ENCODE results near the gene GAS2. TPM values are rescaled to one million over a fixed set of nuclear protein-coding genes. Genes with fewer than 3 reads are reported as not detected.

GAS2 gene
- polyA plus RNA-seq, 3 donors: 0.52 to 4.7 (median 0.56) TPM

GRCh38 chr11:22669368-22669767 is 3.0 kb downstream of the GAS2 start:
- no peak overlapping the region for H3K27ac ChIP-seq (ENCODE audit: low read depth, low read length)
- 89 to 94% (median 93%) methylated on average over 2 of the region's 2 CpGs for WGBS, 3 donors

DNA sequence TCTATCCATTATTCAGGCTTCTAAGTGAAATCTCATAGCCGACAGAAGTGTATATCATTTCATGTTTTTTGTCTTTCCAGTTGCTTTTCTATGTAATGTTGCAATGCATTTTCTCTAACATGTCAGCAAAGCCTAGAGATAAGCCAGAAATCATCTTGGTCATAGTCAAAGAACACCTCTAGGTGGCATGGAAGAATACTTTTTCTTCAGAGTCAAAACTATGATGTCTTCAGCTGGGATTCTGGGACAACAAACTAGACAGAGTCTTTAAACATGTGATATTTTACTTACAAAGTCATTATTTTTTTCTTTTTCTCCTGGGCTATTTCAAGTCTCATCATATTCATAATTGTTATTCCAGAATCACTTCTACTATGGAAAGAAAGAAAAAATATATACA is 4.4 kb downstream of the GAS2 start:
- no peak overlapping the region for H3K27ac ChIP-seq (ENCODE audit: low read depth, low read length)
- WGBS, 3 donors: 49 to 85% (median 80%) methylated on average over 1 of the region's 1 CpG

- 30 to 70% (median 67%) methylated on average over 2 of the region's 2 CpGs for WGBS, 3 donors
- H3K27ac ChIP-seq (ENCODE audit: low read depth, low read length): no peak overlapping the region
Observed at GRCh38 chr11:22671751-22672150, 5.3 kb downstream of the GAS2 start.

DNA sequence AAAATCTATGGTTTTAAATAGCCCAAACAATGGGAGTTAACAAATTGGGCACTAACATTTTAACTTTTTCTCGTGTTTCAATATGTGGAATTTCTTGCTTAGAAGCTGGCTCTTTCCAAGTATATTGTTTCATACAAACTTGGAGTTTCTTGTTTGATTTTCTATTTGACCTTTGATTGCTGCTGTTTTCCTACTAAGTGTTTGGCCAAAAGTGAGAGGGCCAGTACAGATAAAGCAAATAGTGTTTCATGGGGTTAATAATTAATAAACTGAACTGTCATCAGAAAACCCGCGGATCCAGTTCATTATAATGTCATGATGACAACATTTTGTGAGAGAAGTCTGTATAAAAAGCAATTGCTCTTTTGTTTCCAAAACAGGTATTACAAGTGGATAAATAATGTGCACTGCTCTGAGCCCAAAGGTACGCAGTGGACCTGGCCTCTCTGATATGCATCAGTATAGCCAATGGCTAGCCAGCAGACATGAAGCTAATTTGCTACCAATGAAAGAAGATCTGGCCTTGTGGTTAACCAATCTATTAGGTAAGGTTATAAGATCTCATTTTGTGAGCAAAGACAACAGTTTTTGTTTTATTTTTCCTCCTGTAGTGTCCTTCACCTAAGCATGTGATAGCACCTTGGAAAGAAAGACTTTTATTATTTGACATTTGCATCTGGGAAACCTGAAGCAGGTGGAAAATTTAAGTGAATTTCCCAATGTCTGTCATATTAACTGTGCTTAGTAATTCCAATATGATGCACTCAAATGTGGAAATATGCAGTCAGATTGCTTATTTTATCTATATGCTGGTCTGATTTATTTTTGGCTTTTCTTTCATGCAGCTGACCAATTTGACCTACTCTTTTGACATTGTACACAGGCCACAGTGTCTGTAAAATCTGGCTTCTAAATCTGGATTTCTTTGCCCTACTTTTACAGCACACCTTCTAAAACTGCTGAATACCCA is 8.3 kb downstream of the GAS2 start:
- 23 to 93% (median 78%) methylated on average over 4 of the region's 4 CpGs for WGBS, 3 donors
- H3K27ac ChIP-seq (ENCODE audit: low read depth, low read length): no peak overlapping the region

DNA sequence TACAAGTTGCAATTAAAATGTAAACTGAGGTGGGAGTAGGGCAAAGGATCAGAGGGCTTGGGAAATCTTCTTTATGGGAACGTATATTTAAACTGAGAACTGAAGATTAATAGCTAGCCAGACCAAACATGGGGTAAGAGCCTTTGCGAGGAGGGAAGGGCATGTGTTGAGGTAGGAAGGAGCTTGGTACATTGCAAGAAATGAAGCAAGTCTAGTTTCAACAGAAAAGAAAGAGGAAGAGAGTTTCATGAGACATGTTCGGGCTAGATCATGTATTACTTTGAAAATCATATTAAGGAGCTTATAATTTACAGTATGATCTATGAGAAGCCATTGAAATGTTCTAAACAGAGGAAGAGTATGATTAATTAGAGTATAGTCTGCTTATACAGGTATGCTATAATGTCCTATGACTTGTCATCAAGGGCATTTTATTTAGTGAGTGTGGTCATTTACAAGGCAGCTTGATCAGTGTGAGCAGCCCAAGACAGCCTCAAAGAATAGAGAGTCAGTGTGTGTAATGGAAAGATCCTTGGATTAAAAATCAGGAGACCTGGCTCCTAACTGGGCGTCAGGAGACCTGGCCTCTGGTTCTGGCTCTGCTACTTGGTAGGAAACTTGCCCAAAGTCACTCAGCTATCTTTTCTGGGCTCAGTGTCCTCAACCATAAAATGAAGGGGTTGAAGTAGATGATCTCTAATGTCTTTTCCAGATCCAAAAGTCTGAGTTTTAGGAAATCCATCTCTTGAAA is 10.9 kb downstream of the GAS2 start:
- WGBS, 3 donors: 52 to 61% (median 57%) methylated on average over 4 of the region's 4 CpGs
- no peak overlapping the region for H3K27ac ChIP-seq (ENCODE audit: low read depth, low read length)

GRCh38 chr11:22680628-22681027 is 14.2 kb downstream of the GAS2 start:
- H3K27ac ChIP-seq (ENCODE audit: low read depth, low read length): no peak overlapping the region
- 30 to 65% (median 52%) methylated on average over 2 of the region's 2 CpGs for WGBS, 3 donors

GRCh38 chr11:22681281-22681812 is 14.9 kb downstream of the GAS2 start:
- no peak overlapping the region for H3K27ac ChIP-seq (ENCODE audit: low read depth, low read length)
- 60 to 94% (median 80%) methylated on average over 4 of the region's 4 CpGs for WGBS, 3 donors

DNA sequence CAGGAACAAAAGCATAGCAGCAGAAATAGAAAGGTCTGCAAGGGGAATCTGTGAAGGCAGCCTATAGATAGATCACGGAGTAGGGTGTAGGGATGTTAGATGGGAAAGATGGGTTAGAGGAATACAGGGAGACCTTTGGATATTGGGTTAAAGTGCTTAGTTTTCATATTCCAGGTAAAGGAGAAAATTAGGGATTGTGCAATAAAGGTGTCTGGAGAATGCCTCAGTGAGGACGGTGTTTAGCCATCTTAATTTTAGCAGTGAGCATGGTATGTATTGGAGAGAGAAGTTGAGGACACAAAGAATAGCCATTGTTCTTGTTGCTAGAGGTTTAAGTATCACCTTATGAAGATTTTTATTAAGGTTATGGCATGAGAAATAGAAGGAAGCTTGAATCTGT is 17.7 kb downstream of the GAS2 start:
- H3K27ac ChIP-seq (ENCODE audit: low read depth, low read length): no peak overlapping the region
- 94 to 98% (median 95%) methylated on average over 2 of the region's 2 CpGs for WGBS, 3 donors

GRCh38 chr11:22685111-22685510 is 18.7 kb downstream of the GAS2 start:
- 96 to 98% (median 97%) methylated on average over 4 of the region's 4 CpGs for WGBS, 3 donors

GRCh38 chr11:22688914-22689313 is 22.5 kb downstream of the GAS2 start:
- H3K27ac ChIP-seq (ENCODE audit: low read depth, low read length): no peak overlapping the region
- WGBS, 3 donors: 74 to 99% (median 92%) methylated on average over 3 of the region's 3 CpGs

More at GRCh38 chr11:22685111-22685510, 18.7 kb downstream of the GAS2 start:
- no peak overlapping the region for H3K27ac ChIP-seq (ENCODE audit: low read depth, low read length)

- no peak overlapping the region for H3K27ac ChIP-seq (ENCODE audit: low read depth, low read length)
- WGBS, 3 donors: 57 to 71% (median 62%) methylated on average over 1 of the region's 1 CpG
Observed at GRCh38 chr11:22690257-22690656, 23.8 kb downstream of the GAS2 start.

- 71 to 77% (median 75%) methylated on average over 4 of the region's 4 CpGs for WGBS, 3 donors
- no peak overlapping the region for H3K27ac ChIP-seq (ENCODE audit: low read depth, low read length)
Observed at GRCh38 chr11:22690871-22691270, 24.5 kb downstream of the GAS2 start.

DNA sequence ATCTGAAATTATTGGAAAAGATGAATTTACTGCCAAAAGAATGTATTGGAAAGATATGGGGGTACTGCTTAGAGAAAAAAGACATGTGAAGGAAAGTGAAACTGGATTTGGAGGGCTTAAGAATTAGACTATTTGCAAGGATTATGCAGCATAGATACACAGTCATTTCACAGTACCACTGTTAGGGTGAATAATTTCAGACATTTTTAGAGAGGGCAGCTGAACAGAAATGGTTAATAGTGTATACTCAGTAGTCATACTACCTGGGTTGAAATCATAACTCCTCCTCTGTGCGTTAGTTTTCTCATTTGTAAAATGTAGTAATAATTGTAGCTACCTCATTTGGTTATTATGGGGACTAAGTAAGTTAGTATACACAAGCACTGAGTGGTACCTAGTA is 33.0 kb downstream of the GAS2 start:
- no peak overlapping the region for H3K27ac ChIP-seq (ENCODE audit: low read depth, low read length)
- WGBS, 3 donors: 69 to 78% (median 74%) methylated on average over 1 of the region's 1 CpG

- H3K27ac ChIP-seq (ENCODE audit: low read depth, low read length): no peak overlapping the region
Observed at GRCh38 chr11:22702031-22702430, 35.6 kb downstream of the GAS2 start.

DNA sequence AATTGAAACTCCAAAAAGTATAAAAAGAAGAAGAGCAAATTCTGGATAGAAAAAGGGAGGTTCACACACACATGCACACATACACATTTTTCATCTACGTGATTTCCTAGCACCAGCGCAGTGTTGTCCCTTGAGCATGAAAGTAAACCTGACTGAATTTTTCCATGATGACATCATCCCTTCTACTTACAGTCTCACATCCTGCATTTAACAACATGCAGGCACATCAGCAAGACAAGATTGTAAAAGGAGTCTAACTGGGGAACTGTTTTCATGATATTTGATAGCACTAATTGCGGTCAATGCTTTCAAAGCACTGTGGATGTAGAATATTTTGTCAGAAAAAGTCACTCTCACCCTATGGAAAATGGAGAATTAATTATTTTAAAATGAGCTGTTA is 36.6 kb downstream of the GAS2 start:
- H3K27ac ChIP-seq (ENCODE audit: low read depth, low read length): no peak overlapping the region
- WGBS, 3 donors: 26 to 47% (median 46%) methylated on average over 3 of the region's 3 CpGs

DNA sequence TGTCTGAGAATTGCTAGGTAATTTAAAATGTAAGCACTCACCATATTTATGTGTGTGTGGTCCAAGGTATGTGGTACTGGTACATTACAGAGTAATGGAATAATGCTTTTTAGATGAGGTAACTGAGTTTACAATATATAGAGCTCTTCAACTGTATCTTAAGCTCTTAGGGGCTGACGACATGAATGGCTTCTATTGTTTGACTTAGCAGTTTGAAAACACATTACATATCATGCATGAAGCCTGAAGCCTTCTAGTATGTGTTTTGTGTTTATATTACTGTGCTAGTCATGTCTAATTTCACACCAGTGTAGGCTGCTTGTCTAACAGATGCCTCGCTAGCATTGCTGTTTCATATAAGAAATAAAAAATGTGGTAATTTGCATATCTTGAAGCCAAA is 37.2 kb downstream of the GAS2 start:
- WGBS, 3 donors: 42 to 67% (median 63%) methylated on average over 2 of the region's 2 CpGs
- H3K27ac ChIP-seq (ENCODE audit: low read depth, low read length): no peak overlapping the region

DNA sequence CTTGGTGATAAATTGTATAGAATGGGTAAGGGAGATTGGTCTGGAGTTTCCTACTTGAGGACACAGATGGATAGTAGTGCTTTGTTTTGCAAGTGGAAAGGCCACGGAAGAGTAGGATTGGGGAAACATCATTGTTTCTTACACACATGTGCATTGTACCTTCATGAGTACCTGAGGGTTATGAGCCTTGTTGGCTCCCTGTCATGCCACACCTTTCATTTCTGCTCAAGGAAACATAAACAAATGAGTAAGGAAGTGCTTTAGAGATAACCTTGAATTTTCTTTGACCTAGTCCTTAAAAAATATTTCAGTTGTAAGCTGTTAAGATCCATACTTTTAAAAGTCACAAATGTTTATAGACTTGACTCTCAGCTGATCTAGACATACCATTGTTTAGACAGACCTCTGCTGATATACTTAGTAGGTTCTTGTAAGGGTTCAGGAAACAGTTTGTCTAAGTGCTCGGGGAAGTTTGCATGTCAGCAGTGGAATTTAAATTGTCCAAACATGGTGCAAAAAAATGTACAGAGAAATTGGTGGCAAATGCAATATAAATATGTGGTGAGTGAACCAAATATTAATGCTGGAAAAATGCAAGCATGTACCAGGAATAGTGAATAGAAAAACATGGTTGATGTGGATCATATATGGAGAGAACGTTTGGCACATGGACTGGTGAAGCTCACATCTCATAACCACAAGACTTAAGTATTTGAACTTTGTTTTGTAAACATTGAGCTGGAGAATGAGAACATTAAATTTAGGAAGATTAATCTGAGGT is 40.9 kb downstream of the GAS2 start:
- 66 to 68% (median 66%) methylated on average over 3 of the region's 3 CpGs for WGBS, 3 donors

GRCh38 chr11:22711071-22711770 is 44.8 kb downstream of the GAS2 start:
- H3K27ac ChIP-seq (ENCODE audit: low read depth, low read length): no peak overlapping the region
- 60 to 74% (median 69%) methylated on average over 3 of the region's 3 CpGs for WGBS, 3 donors

More for the DNA sequence above, 40.9 kb downstream of the GAS2 start:
- H3K27ac ChIP-seq (ENCODE audit: low read depth, low read length): no peak overlapping the region

Data from adipose tissue (tissue), 3 donors.